ENCODE results near the gene NXPE3.
A peak's percentile ranks its signal among the peaks of the same experiment; 100 is the strongest.

The NXPE3 gene

DNA sequence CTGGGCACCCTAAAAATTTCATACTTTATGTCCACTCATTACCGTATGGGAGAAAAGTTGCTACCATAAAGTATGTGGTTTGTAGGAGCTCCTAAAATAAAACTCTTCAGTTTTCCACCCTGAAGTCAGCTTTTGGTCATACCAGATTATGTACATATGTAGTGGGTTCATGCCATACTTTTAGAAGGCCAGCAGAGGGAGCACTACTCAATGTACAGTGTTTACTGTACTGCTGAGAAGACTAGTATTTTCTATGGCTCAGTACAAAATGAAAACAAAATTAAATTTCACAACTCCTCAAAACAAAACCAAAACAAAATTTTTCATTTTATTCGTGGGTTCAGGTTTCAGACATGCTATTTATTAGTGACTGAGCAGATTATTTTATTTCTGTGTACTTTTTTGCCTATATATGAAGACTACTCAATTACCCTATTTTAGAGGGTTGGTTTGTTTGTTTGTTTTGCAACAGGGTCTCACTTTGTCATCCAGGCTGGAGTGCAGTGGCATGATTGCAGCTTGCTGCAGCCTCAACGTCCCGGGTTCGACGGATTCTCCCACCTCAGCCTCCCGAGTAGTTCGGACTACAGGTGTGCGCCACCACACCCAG is 24.3 kb downstream of the NXPE3 start:
- DNase-seq (ENCODE audit: low read depth), result peak; percentile 15

DNA sequence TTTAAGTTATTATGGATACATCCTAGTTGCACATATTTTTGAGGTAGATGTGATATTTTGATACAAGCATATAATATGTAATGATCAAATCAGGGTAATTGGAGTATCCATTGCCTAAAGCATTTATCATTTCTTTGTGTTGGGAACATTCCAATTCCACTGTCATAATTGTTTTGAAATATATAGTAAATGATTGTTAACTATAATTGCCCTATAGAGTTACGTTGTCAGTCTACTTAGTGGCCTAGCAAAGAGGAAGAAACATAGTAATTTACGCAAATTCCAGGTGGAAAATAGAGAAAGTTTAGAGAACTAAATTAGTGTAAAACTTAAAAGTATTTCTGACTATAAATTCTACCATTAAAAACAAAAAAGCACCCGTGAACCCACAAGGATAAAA is 24.9 kb downstream of the NXPE3 start:
- DNase-seq (ENCODE audit: low read depth), result no peak

DNA sequence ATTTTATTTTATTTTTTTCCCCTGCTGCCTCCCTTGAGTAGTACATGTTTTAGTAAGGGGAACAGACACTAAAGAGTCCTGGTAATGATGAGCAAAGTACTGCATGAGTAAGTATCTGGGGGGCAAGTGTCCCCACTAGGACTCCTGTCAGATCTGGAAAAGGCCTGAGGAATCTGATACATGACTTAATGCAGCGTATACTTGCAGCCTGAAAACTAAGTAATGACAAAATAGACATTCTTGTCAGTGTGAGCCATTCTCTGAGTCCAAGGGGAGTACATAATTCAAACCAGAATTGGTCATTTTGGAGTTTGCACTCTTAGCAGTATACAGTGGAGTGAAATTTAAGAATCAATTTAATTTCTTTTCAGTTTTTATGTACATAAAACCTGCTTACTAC is 27.5 kb downstream of the NXPE3 start:
- no peak for DNase-seq (ENCODE audit: low read depth)

DNA sequence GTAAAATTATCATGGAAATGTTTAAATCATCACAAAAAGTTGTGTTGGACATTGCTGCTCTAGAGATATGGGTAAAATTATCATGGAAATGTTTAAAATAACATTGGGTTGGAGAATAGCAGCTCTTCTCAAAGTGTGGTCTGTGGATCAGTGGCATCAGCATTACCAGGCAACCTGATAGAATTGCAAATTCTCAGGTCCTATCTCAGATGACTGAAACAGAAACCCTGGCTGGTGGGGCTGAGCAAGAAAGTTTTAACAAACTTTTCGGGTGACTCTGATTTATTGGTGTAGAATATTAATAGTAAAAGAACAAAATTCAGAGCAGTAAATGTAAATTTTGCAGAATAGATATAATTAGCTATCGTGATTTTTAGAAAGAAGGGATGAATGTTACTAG is 28.9 kb downstream of the NXPE3 start:
- DNase-seq (ENCODE audit: low read depth), result no peak

DNA sequence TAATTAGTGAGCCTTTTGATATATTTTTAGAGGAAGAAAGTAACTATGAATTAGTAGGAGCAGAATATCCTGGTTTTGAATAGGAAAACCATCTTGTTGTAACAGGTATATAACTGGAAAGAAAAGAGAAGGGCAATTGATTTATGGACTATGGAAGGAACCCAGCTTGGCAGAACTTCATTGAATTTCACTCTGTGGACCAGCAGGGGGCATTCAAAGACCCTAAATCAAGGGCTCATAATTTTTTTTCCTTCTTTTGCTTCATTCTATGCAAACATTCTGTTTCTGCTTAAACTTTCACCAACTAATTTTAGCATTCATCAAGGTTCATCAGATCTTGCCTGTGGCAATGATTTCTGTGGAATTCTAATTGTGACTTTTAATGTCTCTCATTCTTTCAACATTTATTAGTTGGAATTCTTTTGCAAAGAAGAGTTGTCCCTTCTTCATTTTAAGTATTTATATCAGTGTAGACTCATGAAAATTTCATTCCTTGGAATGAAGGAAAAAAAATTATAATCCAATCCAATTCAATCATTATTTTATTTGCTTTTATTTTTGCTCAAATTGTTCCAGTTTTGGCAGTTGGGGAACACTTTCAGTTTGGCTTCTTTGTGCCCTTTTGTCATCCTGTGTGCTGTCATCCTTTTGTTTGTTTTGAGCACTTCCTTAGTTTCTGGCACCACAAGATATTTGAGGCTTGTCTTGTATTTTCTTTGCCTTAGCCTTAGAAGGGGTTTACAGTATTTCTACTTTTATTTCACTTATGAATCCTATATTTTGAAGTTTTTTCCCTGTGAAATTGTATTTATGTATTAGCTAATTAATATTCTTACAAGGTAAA is 30.4 kb downstream of the NXPE3 start:
- DNase-seq (ENCODE audit: low read depth), result no peak

DNA sequence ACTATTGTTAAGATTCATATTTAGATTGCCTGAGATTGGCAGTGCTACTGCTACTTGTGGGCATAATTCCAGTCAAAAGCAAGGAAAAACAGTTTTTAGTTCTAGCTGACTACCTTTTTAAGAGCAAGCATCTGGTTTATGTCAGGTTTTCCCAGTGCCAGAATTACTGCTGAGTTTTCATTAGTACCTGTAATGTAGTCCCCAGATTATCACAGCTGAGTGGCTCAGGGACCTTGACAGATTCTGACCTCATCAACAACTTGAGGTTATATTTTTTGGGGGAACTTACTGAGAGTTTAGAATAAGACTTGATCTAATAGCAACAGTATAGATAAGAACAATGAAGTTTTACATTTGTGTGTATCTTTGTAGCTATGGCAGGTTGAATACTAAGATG is 31.0 kb downstream of the NXPE3 start:
- no peak for DNase-seq (ENCODE audit: low read depth)

DNA sequence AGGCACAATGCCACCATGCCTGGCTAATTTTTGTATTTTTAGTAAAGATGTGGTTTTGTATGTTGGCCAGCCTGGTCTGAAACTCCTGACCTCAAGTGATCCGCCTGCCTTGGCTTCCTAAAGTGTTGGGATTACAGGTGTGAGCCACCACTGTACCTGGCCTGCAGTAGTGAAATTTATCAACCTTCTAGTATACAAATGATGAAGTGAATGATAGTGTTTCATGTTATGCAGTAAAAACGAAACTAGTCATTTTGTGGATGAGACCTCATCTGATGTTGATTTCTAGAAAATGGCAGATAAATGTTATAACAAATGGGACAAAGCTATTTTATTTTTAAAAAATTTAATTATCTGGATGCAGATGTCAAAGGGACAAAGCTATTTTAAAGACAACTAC is 32.9 kb downstream of the NXPE3 start:
- no peak for DNase-seq (ENCODE audit: low read depth)

DNA sequence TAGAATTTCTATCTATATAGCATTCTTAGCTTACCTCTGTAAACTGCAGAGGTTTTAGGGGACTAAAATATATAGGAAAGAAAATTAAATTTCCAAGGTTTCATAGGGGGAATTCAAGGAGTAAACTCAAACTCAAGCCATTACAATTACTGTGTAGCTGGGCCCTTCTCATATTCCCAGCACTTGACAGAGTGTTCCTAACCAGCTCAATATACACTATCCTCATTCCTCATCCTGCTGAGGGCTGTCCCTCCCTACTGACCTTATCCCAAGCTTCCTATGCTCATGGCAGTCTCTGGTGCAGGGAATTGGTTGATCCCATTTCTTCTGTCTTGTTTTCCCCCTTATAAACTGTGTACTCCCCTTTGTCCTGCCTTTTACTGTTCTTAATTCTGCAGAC is 33.9 kb downstream of the NXPE3 start:
- no peak for DNase-seq (ENCODE audit: low read depth)

DNA sequence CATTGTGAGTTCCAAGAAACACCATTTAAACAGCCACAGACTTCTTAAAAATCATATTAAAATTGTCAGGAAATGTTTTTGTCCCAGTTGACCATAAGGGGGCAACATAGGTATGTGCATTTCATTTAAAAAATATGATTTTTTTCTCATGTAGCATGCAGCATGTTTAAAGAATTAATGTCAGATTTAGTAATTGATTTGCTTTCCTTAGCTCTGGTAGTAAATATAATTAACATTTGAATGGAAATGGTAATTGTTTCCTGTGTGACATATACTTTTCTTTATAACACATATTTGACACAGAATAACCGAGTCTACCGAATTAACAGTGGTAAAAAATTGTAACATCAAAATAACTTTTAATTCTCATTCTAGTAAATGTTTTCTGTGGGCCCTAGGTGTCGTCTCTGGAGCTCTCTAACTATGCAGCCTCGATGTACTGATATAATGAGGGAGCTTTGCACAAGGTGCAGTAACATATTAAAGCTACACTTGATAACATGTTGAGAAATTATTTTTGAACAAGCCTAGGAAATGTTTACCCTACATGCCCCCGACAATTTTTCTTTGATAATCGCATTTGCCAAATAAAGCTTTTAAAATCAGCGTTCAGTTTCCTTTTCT is 34.9 kb downstream of the NXPE3 start:
- DNase-seq (ENCODE audit: low read depth), result no peak

DNA sequence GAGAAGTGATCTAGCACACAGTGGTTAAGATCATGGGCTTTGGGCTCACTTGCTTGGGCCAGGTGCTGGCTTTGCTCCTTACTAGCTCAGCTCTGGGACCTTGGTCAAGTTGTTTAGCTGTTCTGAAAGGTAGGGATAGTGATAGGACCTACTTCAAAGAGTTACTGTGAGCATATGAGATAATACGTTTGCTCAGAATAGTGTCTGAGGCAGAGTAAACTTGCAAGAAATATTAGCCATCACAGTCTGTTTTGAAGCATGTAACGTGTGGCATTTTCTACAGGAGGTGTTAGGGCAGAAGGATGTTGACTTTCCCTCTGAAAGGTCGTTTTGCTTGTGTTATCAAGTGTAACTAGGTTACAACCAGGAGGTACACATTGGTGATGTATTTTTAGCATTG is 35.8 kb downstream of the NXPE3 start:
- no peak for DNase-seq (ENCODE audit: low read depth)

DNA sequence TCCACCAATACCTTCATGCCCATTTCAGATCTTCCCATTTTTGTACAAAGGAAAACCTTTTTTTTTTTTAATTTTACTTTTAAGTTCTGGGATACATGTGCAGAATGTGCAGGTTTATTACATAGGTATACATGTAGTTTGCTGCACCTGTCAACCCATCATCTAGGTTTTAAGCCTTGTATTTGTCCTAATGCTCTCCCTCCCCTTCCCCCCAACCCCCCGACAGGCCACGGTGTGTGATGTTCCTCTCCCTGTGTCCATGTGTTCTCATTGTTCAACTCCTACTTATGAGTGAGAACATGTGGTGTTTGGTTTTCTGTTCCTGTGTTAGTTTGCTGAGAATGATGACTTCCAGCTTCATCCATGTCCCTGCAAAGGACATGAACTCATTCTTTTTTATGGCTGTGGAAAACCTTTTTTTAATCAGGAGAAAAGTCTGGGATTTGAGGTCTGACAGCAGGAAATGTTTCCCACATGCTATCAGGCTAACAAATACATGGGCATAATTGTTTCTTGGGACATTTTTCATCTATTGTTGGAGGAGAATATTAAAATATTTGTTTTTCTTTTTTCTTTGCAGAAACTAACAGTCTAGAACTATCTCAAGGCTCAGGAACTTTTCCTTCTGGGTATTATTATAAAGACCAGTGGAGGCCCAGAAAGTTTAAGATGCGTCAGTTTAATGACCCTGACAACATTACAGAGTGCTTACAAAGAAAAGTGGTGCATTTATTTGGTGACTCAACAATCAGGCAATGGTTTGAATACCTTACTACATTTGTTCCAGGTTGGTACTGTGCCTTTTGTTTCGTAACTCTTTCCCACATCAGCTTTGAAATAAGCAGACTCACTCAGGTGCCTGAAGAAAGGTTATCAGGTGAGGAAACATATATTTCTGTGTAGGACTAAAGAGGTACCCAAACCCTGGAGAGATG is 37.5 kb downstream of the NXPE3 start:
- DNase-seq (ENCODE audit: low read depth), result no peak

DNA sequence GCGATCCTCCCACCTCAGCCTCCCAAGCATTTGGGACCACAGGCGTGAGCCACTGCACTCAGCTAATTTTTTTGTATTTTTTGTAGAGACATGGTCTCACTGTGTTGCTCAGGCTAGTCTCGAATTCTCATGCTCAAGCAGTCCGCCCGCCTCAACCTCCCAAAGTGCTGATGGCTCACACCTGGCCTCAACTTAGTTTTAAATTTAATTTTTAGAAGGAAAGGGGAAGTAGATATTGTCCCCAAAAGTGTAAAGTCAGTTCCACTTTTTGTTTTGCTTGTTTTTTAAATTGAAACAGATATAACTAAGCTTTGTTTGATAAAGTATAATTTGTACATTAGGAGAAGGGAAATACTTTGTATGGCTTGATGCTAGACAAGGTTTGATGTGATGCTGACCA is 39.0 kb downstream of the NXPE3 start:
- DNase-seq (ENCODE audit: low read depth), result no peak

DNA sequence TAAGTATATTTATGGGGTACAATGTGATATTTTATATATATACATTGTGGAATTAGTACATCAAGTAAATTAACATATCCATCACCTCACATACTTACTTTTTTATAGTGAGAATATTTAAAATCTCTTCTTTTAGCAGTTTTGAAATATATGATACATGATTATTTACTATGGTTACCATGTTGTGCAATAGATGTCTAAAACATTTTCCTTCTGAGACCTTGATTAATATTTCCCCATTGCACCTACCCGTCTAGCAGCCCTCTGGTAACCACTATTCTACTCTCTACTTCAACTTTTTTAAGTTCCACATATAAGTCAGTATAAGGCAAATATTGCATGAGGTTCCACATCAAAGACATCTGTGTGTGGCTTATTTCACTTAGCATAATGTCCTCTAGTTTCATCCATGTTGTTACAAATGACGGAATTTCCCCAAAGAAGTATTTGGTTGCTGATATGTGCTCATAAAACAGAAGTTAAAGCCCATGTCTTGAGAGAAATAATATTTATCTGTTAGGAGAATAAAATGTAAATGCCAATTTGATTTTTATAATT is 40.7 kb downstream of the NXPE3 start:
- no peak for DNase-seq (ENCODE audit: low read depth)

DNA sequence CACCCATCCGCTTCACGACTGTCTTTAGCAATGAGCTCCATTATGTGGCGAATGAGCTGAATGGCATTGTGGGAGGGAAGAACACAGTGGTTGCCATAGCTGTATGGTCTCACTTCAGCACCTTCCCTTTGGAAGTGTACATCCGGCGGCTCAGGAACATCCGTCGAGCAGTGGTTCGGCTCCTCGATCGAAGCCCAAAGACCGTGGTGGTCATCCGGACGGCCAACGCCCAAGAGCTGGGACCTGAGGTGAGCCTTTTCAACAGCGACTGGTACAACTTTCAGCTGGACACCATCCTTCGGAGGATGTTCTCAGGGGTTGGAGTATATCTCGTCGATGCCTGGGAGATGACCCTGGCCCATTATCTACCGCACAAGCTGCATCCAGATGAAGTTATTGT is 42.5 kb downstream of the NXPE3 start:
- DNase-seq (ENCODE audit: low read depth), result no peak

DNA sequence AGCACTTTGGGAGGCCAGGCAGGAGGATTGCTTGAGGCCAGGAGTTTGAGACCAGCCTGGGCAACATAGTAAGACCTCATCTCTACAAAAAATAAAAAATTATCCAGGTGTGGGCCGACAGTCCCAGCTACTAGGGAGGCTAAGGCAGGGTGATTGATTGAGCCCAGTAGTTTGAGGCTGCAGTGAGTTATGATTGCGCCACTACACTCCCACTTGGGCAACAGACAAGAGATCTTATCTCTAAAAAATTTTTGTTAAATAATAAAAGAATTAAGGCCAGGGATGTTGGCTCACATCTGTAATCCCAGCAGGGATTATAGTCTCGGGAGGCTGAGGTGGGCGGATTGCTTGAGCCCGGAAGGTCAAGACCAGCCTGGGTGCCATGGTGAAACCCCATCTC is 44.5 kb downstream of the NXPE3 start:
- DNase-seq (ENCODE audit: low read depth), result no peak

DNA sequence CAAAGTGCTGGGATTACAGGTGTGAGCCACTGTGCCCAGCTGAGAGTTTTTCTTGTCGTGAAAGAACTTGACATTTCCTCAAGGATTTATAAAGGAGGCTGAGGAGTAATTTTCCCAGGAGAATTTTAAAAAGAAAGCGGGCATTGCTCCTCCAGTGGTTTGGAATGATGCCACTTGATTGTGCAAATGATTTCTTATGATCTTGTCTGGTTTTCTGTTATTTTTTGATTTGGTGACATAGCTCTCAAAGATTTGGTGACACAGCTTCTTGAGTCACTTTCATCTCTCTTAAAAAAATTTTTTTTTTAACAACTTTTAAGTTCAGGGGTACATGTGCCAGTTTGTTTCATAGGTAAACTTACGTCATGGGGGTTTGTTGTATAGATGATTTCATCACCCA is 45.7 kb downstream of the NXPE3 start:
- DNase-seq (ENCODE audit: low read depth), result no peak

DNA sequence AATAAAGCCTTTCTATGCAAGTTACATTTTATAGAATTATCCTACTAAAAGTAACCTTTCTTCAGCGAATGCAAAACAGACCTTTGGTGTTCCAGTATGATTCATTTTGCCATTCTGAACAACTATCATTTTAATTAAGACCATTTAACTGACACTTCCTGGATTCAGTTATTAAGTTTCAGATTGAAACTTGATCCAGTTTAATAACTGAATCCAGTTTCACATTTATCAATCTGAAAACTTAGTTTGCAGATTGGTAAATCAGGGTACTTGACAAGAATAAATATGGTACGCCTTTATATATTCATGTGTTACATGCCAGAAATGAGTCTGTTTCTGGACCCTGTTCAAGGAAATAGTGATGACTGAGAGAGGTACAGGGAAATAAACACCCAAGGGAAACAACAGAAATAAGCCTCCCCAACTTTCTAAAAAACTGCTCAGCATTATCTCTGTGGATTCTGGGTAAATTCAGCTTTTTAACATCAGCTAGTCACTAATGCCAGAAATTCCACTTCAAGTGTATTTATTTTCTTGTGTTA is 47.0 kb downstream of the NXPE3 start:
- no peak for DNase-seq (ENCODE audit: low read depth)

DNA sequence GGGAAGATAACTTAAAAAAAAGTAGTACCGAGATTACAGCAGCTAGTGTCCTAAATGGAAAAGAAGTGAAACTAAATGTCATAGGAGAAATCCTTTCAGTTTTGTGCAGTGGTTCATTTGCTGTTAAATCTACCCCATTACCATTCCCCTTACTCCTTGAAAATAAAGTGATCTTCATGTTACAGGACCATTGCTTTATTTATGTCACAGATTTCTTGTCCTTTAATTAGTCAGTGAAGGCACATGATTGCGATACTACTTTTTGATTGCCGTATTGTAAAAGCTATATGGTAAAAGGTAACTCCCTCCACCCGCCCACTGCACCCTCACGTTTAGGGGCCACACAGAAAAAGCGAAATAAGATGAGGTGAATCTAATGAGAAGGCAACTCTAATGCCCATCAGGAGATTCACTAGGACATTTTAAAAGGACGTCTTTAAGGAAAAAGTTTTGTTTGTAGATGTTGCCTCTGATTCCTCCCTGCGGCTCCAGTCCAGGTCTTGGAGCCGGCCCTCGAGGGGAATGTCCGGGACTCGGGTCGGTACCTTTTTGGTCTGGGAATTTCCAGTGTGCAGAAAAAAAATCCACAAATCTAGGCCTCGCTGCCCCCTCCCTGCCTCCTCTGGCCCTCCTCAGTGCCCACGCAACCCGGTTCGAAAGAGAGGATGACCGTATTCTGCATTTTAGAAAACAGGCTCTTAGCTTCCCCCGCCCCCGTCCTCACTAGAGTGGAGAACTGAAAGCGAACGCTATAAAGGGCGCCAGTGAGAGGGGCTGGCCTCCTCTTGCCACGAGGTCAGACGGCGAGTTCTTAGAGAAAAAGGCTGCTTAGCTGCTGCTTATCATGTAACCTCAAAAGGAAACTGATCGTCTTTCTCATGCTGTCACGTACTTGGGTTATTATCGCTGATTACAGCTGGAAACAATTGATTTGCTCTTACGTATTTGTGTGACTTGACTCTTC is 48.5 kb downstream of the NXPE3 start:
- peak; percentile 67 for DNase-seq (ENCODE audit: low read depth)

DNA sequence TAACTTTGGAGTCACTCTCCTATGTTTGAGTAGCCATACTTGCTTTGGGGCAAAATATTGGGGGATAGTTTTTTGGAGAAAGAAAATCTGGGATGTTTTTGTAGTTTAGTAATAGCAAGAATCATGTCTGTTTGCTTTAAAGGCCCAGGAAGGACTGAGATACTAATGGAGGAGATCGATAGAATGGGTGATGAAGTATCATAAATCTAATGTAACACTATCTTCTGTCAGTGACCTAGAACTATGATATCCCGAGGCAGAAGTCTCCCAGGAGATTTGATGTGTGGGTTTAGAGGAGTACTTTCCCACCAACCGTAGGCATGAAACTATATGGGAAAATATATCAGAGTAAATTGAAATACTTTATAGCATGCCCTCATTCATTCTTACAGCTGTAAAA is 49.3 kb downstream of the NXPE3 start:
- DNase-seq (ENCODE audit: low read depth), result no peak

DNA sequence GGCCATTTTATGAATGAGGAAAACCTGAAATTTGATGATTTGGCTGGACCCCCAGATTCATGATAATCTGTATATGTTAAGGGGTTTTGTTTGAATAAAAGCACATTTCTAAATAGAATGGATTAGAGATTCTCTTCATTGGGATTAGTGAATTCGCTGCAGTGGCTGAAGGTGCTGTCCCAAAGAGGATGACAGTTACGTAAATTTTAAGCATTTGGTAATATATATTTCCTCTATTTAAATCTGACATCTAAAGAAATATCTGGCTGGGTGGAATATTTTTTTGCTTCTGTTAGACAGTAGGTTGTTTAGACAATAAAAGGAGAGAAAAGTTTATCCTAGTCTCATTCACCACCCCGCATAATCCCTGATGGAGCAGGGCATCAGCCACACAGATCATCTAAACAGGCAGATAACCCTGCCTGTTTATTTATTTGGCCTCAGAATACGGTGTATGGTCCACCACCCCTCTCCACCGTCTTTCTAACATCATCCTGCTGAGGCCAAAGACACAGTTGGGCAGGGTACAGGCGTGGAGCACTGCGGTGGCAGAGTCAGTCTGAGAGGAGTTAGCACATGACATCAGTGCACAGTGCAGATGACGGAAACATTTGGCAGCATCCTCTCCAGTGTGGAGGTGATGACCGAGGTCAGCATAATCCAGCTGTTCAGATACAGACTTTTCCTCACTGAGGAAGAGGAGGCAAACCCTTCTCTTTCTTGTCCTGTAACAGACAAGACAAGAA is 49.9 kb downstream of the NXPE3 start:
- DNase-seq (ENCODE audit: low read depth), result peak; percentile 31
